ENCODE results near the gene GCDH.

- no peak for TF ChIP-seq FOXP2 (optimal IDR thresholded peaks at IDR 0.05; ENCODE audit: borderline replicate concordance, extremely low read depth, extremely low read length, insufficient read depth)
- TF ChIP-seq TAF1 (IDR thresholded peaks at IDR 0.05; ENCODE audit: borderline replicate concordance, insufficient read depth, low read length), result no peak
Observed at GRCh38 chr19:12884926-12885748, 5.8 kb upstream of the GCDH start.
